SK-N-SH treated with all-trans-retinoic acid at 6 μM for 48 hours (cell line): ENCODE data around the gene SEC22C.

ENCODE experiments used
- BACH2 ChIP-seq: fragments of 250-450 bp; sonication (Bioruptor Pico); IDR thresholded peaks from 2 replicates; pipeline ENCODE4 v1.9.0; 2021; ENCODE audit warnings: mild to moderate bottlenecking, borderline replicate concordance
- CSDC2 ChIP-seq: fragments of 250-450 bp; sonication (Bioruptor Pico); IDR thresholded peaks from 2 replicates; pipeline ENCODE4 v1.5.0; 2020; ENCODE audit warnings: mild to moderate bottlenecking, moderate library complexity
- ISL1 ChIP-seq: fragments of 250-450 bp; sonication (Bioruptor Pico); IDR thresholded peaks from 2 replicates; pipeline ENCODE4 v2.1.2; 2022; ENCODE audit warnings: mild to moderate bottlenecking, moderate library complexity
- SNAI2 ChIP-seq: fragments of 250-450 bp; sonication (Bioruptor Pico); IDR thresholded peaks from 2 replicates; pipeline ENCODE4 v1.5.0; 2020; ENCODE audit warnings: mild to moderate bottlenecking, moderate library complexity
- TCF4 ChIP-seq: fragments of 250-450 bp; sonication (Bioruptor Pico); IDR thresholded peaks from 2 replicates; pipeline ENCODE4 v1.8.0; 2021; ENCODE audit warnings: mild to moderate bottlenecking, moderate library complexity, borderline replicate concordance
- ZFP3 ChIP-seq: fragments of 250-450 bp; sonication (Bioruptor Pico); IDR thresholded peaks from 2 replicates; pipeline ENCODE4 v1.5.0; 2020; ENCODE audit warnings: mild to moderate bottlenecking, moderate library complexity
- ZNF8 ChIP-seq: fragments of 450-650 bp; formaldehyde crosslinking; IDR thresholded peaks from 2 replicates; pipeline ENCODE4 v1.5.0; 2020; ENCODE audit warnings: mild to moderate bottlenecking, moderate library complexity

GRCh38 chr3:42520906-42521305 lies 60.9 kb downstream of the SEC22C start:
- TF ChIP-seq CSDC2 (CRISPR knock-in tag) (no peak), TCF4 (CRISPR knock-in tag) (no peak), SNAI2 (no peak), ZFP3 (CRISPR knock-in tag) (no peak), ZNF8 (CRISPR knock-in tag) (no peak), BACH2 (CRISPR knock-in tag) (no peak), ISL1 (CRISPR knock-in tag) (no peak)
